ENCODE results near the gene GPC3.

DNA sequence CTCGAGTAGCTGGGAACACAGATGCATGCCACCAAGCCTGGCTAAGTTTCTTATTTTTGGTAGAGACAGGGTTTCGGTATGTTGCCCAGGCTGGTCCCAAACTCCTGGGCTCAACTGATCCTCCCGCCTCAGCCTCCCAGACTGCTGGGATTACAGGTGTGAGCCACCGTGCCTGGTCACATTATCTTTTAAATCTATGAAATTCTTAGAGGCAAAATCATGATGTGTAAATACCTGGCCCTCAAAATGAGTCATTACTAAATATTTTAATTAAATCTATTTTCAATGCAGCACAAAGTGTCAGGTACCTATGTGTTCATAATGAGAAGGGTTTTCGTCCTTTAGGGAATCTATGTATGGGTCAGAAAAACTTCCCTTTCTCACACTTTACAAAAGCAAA is 347.6 kb downstream of the GPC3 start:
- TF ChIP-seq CTCF (conservative IDR thresholded peaks at IDR 0.05; ENCODE audit: low read depth in 2 of 2) (no peak), ZNF331 (CRISPR knock-in tag; IDR thresholded peaks at IDR 0.05; ENCODE audit: low read depth) (no peak), EZH2phosphoT487 (IDR thresholded peaks at IDR 0.05; ENCODE audit: unreplicated experiment) (no peak), CREB1 (CRISPR knock-in tag; IDR thresholded peaks at IDR 0.05; ENCODE audit: low read depth) (no peak), EZH2 (IDR thresholded peaks at IDR 0.05; ENCODE audit: low read depth, unreplicated experiment) (no peak), POLR2AphosphoS5 (IDR thresholded peaks at IDR 0.05; ENCODE audit: low read depth) (no peak), REST (IDR thresholded peaks at IDR 0.05; ENCODE audit: unreplicated experiment) (no peak), NANOG (IDR thresholded peaks at IDR 0.05; ENCODE audit: borderline replicate concordance) (no peak)
- TF ChIP-seq, protein P1, sequence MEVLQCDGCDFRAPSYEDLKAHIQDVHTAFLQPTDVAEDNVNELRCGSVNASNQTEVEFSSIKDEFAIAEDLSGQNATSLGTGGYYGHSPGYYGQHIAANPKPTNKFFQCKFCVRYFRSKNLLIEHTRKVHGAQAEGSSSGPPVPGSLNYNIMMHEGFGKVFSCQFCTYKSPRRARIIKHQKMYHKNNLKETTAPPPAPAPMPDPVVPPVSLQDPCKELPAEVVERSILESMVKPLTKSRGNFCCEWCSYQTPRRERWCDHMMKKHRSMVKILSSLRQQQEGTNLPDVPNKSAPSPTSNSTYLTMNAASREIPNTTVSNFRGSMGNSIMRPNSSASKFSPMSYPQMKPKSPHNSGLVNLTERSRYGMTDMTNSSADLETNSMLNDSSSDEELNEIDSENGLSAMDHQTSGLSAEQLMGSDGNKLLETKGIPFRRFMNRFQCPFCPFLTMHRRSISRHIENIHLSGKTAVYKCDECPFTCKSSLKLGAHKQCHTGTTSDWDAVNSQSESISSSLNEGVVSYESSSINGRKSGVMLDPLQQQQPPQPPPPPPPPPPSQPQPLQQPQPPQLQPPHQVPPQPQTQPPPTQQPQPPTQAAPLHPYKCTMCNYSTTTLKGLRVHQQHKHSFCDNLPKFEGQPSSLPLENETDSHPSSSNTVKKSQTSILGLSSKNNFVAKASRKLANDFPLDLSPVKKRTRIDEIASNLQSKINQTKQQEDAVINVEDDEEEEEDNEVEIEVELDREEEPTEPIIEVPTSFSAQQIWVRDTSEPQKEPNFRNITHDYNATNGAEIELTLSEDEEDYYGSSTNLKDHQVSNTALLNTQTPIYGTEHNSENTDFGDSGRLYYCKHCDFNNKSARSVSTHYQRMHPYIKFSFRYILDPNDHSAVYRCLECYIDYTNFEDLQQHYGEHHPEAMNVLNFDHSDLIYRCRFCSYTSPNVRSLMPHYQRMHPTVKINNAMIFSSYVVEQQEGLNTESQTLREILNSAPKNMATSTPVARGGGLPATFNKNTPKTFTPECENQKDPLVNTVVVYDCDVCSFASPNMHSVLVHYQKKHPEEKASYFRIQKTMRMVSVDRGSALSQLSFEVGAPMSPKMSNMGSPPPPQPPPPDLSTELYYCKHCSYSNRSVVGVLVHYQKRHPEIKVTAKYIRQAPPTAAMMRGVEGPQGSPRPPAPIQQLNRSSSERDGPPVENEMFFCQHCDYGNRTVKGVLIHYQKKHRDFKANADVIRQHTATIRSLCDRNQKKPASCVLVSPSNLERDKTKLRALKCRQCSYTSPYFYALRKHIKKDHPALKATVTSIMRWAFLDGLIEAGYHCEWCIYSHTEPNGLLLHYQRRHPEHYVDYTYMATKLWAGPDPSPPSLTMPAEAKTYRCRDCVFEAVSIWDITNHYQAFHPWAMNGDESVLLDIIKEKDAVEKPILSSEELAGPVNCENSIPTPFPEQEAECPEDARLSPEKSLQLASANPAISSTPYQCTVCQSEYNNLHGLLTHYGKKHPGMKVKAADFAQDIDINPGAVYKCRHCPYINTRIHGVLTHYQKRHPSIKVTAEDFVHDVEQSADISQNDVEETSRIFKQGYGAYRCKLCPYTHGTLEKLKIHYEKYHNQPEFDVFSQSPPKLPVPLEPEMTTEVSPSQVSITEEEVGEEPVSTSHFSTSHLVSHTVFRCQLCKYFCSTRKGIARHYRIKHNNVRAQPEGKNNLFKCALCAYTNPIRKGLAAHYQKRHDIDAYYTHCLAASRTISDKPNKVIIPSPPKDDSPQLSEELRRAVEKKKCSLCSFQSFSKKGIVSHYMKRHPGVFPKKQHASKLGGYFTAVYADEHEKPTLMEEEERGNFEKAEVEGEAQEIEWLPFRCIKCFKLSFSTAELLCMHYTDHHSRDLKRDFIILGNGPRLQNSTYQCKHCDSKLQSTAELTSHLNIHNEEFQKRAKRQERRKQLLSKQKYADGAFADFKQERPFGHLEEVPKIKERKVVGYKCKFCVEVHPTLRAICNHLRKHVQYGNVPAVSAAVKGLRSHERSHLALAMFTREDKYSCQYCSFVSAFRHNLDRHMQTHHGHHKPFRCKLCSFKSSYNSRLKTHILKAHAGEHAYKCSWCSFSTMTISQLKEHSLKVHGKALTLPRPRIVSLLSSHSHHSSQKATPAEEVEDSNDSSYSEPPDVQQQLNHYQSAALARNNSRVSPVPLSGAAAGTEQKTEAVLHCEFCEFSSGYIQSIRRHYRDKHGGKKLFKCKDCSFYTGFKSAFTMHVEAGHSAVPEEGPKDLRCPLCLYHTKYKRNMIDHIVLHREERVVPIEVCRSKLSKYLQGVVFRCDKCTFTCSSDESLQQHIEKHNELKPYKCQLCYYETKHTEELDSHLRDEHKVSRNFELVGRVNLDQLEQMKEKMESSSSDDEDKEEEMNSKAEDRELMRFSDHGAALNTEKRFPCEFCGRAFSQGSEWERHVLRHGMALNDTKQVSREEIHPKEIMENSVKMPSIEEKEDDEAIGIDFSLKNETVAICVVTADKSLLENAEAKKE (CRISPR knock-in tag; IDR thresholded peaks at IDR 0.05), result no peak

All from GM23338 (cell line).